RWPE1 (cell line): ENCODE results near the gene RIMBP2.

ENCODE experiments used
- CTCF ChIA-PET: fragments of 350-600 bp; sonication (Branson Sonifier 250); formaldehyde crosslinking; extraction: SDS; loops from one replicate; lab custom pipeline; 2021; lab: Yijun Ruan, JAX
- POLR2A ChIA-PET: fragments of 400-600 bp; formaldehyde crosslinking; extraction: SDS; loops from one replicate; lab custom pipeline; 2020; ENCODE audit warnings: antibody characterized with exemption; ENCODE audit not compliant: low non-redundant PET; lab: Yijun Ruan, JAX
- DNase-seq: peaks from one replicate; pipeline ENCODE4 v3.0.0; 2012; ENCODE audit warnings: low spot score
- H3K27ac ChIP-seq: fragments of 450-650 bp; 2 replicates; pipeline ENCODE4 v1.5.1; 2017
- TF ChIP-seq, protein P1 (sequence below): fragments of 450-650 bp; conservative IDR thresholded peaks from 2 replicates; pipeline ENCODE4 v1.5.1; 2017; ENCODE audit warnings: low read depth, mild to moderate bottlenecking

Gene RIMBP2

DNA sequence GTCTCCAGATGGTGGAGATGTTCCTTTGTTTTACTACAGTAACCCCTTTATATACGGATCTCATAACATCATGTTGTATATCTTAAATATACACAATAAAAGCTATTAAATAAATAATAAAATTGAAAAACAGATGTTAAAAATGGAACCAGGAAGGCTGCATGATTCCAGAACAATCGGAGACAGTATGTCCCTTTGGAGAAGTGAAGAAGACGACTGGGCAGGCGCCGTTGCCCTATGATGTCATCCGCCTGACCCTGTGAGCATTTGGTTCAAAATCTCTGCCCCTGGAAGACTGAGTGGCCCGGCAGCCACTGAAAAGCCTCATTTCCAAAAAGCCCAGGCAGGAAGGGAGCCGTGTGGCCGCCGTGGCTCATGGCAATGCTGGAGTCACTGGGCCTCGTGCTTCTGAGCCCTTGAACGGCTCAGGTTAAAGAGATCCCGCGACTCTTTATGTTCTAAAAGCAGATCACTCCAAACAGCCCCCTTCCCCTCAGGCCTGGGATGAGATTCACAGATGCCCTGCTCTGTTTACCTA lies 30.8 kb downstream of the RIMBP2 start:
- POLR2A ChIA-PET, result no interaction called here
- H3K27ac ChIP-seq, result no peak overlapping the region
- TF ChIP-seq, protein P1, sequence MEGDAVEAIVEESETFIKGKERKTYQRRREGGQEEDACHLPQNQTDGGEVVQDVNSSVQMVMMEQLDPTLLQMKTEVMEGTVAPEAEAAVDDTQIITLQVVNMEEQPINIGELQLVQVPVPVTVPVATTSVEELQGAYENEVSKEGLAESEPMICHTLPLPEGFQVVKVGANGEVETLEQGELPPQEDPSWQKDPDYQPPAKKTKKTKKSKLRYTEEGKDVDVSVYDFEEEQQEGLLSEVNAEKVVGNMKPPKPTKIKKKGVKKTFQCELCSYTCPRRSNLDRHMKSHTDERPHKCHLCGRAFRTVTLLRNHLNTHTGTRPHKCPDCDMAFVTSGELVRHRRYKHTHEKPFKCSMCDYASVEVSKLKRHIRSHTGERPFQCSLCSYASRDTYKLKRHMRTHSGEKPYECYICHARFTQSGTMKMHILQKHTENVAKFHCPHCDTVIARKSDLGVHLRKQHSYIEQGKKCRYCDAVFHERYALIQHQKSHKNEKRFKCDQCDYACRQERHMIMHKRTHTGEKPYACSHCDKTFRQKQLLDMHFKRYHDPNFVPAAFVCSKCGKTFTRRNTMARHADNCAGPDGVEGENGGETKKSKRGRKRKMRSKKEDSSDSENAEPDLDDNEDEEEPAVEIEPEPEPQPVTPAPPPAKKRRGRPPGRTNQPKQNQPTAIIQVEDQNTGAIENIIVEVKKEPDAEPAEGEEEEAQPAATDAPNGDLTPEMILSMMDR, result no peak
- no peak for DNase-seq
- CTCF ChIA-PET, result interaction anchor here (0.6 to 1.1 kb wide), 2 partner anchors 46 to 77 kb away, joined by 3 to 4 read pairs; no protein-coding TSS in a partner anchor

DNA sequence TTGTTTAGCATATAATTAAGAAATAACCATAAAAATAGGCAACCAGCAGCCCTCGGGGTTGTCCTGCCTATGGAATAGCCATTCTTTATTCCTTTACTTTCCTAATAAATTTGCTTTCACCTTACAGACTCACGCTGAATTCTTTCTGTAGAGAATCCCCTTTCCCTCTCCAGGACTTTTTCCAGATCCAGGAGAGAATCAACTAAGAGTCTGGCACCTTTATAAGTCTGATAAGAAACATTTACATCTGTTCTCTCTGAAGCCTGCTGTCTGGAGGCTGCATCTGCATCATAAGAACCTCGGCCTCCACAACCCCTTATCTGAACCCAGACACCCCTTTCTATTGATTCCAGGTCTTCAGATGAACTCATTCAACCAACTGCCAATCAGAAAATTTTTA lies 32.3 kb downstream of the RIMBP2 start:
- no peak overlapping the region for H3K27ac ChIP-seq
- ChIA-PET POLR2A (no interaction called here), CTCF (no interaction called here)
- TF ChIP-seq, protein P1, result no peak
- no peak for DNase-seq

DNA sequence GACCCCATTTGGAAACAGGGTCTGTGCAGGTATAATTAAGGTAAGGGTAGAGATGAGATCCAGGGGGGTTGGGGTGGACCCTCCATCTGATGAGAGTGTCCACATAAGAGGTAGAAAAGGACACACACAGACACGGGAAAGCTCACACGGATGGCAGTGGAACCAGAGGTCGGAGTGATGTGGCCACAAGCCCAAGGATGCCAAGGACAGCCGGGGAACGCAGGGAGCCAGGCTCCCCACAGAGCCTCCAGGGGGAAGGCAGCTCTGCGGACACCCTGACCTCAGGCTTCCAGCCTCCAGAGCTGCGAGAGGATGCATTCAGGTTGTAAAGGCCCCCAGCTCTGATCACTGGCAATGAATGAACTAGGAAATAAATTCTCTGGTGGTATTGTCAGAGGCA lies 33.0 kb downstream of the RIMBP2 start:
- CTCF ChIA-PET, result interaction anchor here (0.5 kb wide), 1 partner anchor 49 kb away, joined by 3 read pairs; no protein-coding TSS in a partner anchor
- POLR2A ChIA-PET, result no interaction called here
- no peak overlapping the region for H3K27ac ChIP-seq
- DNase-seq, result no peak
- TF ChIP-seq, protein P1, result no peak

DNA sequence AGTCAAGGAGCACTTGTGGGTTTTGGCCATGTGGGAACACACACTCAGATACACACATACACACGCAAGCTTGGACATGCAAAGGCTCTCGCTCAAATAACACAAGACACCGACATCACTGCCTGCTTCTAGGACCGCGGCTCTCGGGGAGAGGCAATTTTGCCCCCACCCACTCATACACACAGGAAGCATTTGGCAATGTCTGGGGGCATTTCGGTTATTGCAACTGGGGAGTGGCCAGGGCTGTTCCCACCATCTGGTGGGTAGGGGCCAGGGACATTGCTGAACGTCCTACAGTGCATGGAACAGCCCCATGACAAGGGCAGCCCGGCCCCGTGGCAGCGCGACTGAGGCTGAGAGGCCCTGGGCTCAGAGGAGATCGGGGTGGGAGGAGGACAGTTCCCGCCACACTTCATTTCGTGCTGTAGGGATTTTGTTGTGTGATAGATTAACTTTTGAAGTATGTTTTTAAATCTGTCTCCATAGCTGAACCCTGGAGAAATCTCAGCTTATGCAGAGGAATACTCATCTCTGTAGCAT lies 35.6 kb downstream of the RIMBP2 start:
- POLR2A ChIA-PET, result no interaction called here
- TF ChIP-seq, protein P1, result no peak
- DNase-seq, result no peak
- no peak overlapping the region for H3K27ac ChIP-seq
- CTCF ChIA-PET, result interaction anchor here (0.7 kb wide), 1 partner anchor 39 kb away, joined by 4 read pairs; no protein-coding TSS in a partner anchor

DNA sequence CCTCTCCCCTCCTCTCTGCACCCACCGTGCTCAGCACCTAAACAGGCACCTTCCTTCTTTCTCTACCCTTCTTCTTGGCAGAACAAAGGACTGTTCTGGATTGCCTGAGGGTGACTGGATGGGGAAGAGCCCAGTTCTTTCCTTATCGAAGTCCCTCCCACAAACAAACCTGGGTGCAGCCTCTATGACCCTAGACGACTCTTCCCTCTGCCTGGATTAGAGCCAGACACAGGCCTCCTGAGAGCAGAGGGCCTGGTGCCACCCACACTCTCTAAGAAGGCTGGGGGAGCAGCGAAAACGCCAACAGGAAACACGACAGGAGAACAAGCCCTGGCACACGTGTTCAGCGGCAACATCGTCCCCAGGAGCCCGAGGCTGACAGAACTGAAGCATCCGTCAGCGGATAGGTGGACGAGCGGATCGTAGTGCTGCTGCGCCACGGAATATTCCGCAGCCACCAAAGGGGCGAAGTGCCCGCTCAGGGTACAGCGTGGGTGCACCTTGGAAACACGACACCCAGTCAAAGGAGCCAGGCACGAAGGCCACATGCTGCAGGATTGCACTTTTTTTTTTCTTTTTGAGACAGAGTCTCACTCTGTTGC lies 38.0 kb downstream of the RIMBP2 start:
- POLR2A ChIA-PET, result no interaction called here
- no peak for DNase-seq
- TF ChIP-seq, protein P1, result no peak
- CTCF ChIA-PET, result no interaction called here
- no peak overlapping the region for H3K27ac ChIP-seq

DNA sequence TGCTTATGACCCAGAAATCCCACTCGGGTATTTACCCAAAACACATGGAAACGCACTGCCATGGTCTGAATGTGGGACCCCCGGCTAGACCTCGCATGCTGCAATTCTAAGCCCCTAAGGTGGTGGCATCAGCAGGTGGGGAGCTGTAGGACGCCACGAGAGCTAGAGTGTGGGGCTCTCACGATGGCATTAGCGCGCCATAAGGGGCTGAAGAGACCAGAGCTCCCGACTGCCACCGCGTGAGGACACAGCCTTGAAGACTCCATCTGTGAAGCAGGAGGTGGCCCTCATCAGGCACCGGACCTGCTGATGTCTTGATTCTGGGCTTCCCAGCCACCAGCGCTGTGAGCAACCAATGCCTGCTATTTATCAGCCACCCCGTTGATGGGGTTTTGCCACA lies 40.3 kb downstream of the RIMBP2 start:
- POLR2A ChIA-PET, result no interaction called here
- DNase-seq, result no peak
- CTCF ChIA-PET, result no interaction called here
- TF ChIP-seq, protein P1, result no peak
- no peak overlapping the region for H3K27ac ChIP-seq
